Neutrophil (primary cell): ENCODE results near the gene MS4A18.

Experiments
- H3K27ac ChIP-seq: fragments of 200-600 bp; sonication (generic); 2 replicates; pipeline ENCODE4 v1.5.1; 2016; ENCODE audit warnings: mild to moderate bottlenecking, moderate library complexity
- H3K27me3 ChIP-seq: fragments of 200-600 bp; sonication (generic); 2 replicates; pipeline ENCODE4 v1.6.0; 2016; ENCODE audit warnings: mild to moderate bottlenecking
- H3K36me3 ChIP-seq: fragments of 200-600 bp; sonication (generic); 2 replicates; pipeline ENCODE4 v1.5.1; 2017
- H3K4me1 ChIP-seq, 2 experiments: fragments of 200-600 bp in 1 of 2; sonication (generic) in 1 of 2; 1 replicate in 1 of 2; 2 replicates in 1 of 2; pipeline versions ENCODE4 v1.5.1 to v1.6.1; 2013 to 2016; ENCODE audit warnings: low read depth in 1 of 2, low read length in 1 of 2, mild to moderate bottlenecking in 1 of 2, moderate library complexity in 1 of 2; ENCODE audit not compliant: control insufficient read depth in 1 of 2, insufficient read depth in 1 of 2
- H3K4me3 ChIP-seq, 2 experiments: fragments of 200-600 bp in 1 of 2; sonication (generic) in 1 of 2; 1 replicate in 1 of 2; 2 replicates in 1 of 2; pipeline ENCODE4 v1.5.1; 2013 to 2016; ENCODE audit warnings: low read depth in 1 of 2, low read length in 1 of 2, mild to moderate bottlenecking in 1 of 2, moderate library complexity in 1 of 2
- H3K9me3 ChIP-seq: fragments of 200-600 bp; sonication (generic); 2 replicates; pipeline ENCODE4 v1.5.1; 2016
- TF ChIP-seq, protein P1 (sequence below): fragments of 200-600 bp; sonication (generic); IDR thresholded peaks from 2 replicates; pipeline ENCODE4 v1.5.1; 2016; ENCODE audit warnings: antibody characterized with exemption

Gene MS4A18

GRCh38 chr11:60777106-60777505 is 52.6 kb downstream of the MS4A18 start:
- H3K4me3 ChIP-seq, result no peak overlapping the region
- peaks cover 7% of the 10 kb centered on the region for H3K27me3 ChIP-seq
- H3K36me3 ChIP-seq, result no peaks in the 10 kb centered on the region
- no peak overlapping the region for H3K27ac ChIP-seq
- TF ChIP-seq, protein P1, sequence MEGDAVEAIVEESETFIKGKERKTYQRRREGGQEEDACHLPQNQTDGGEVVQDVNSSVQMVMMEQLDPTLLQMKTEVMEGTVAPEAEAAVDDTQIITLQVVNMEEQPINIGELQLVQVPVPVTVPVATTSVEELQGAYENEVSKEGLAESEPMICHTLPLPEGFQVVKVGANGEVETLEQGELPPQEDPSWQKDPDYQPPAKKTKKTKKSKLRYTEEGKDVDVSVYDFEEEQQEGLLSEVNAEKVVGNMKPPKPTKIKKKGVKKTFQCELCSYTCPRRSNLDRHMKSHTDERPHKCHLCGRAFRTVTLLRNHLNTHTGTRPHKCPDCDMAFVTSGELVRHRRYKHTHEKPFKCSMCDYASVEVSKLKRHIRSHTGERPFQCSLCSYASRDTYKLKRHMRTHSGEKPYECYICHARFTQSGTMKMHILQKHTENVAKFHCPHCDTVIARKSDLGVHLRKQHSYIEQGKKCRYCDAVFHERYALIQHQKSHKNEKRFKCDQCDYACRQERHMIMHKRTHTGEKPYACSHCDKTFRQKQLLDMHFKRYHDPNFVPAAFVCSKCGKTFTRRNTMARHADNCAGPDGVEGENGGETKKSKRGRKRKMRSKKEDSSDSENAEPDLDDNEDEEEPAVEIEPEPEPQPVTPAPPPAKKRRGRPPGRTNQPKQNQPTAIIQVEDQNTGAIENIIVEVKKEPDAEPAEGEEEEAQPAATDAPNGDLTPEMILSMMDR, result no peak
- no peaks in the 10 kb centered on the region for H3K4me1 ChIP-seq
- no peaks in the 10 kb centered on the region for H3K9me3 ChIP-seq

DNA sequence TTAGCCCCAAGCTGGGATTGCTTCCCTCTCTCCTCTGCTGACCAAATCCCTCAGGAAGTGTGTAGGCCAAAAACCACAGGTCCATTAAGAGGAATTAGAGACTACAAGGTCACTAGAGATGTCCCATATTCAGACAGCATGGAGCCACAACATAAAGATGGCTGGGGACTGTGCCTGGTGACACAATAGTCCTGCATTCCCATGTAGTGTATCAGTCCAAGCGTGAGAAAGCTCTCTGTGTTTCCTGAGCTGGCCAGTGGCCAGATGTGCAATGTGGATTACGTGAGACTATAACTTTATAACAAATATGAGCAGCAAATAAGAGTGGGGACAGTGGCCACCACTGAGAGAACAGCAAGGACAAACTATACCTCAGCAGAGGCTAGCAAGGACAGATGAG is 53.1 kb downstream of the MS4A18 start:
- no peaks in the 10 kb centered on the region for H3K9me3 ChIP-seq

GRCh38 chr11:60780065-60780464 is 55.5 kb downstream of the MS4A18 start:
- peaks cover 7% of the 10 kb centered on the region for H3K27me3 ChIP-seq
- H3K9me3 ChIP-seq, result no peaks in the 10 kb centered on the region
- TF ChIP-seq, protein P1, result no peak
- no peaks in the 10 kb centered on the region for H3K4me1 ChIP-seq
- H3K27ac ChIP-seq, result no peak overlapping the region
- H3K4me3 ChIP-seq, result no peak overlapping the region
- no peaks in the 10 kb centered on the region for H3K36me3 ChIP-seq

More for the DNA sequence above, 53.1 kb downstream of the MS4A18 start:
- TF ChIP-seq, protein P1, result no peak
- Histone ChIP-seq H3K4me1 (no peaks in the 10 kb centered on the region), H3K4me3 (no peak overlapping the region), H3K27me3 (peaks cover 7% of the 10 kb centered on the region), H3K27ac (no peak overlapping the region), H3K36me3 (no peaks in the 10 kb centered on the region)

DNA sequence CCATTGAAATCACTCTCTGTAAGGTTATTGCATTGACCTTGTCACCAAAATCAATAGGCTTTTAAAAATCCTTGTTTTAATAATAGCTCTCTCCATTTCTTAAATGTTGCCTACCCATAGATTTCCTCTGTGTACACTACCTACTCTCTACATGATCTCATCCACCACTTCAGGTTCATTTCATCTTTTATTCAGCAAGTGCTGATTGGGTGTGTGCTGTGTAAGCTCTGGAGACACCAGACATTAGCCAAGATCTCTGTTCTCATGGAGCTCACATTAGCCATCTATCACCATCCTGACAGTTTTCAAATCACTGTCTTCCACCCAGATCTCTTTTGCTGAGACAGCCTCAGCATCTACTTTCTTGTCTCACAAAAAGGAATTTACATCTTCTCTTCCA is 56.3 kb downstream of the MS4A18 start:
- H3K36me3 ChIP-seq, result no peaks in the 10 kb centered on the region
- TF ChIP-seq, protein P1, result no peak

DNA sequence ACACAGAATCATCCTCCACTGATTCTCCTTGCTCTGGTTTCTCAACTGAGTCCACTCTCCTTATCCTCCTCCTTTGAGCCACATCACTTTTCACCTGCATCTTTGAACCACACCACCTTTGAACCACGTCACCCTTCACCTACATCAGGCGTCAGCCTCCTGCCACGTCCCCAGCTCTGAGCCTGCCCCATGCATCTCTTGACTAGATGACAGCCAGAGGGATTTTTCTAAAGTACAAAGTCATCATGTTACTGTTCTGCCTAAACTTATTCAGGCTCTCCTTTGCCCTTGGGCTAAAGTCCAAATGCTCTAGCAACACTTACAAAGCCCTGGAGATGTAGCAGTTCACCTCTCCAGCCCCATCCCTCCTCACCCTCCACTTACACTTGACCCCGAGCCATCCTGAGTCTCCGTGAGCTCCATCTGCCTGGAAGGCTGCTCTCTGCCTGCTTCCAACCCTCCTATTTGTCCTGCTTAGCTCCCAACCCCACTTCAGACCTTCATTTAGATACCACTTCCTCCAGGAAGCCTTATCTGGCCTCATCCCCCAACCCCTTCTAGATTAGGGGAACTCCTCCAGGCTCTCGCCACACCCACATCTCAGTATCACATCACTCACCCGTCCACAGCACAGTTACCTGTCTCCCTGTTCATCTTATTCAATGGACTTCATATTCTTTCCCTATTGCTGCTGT is 56.9 kb downstream of the MS4A18 start:
- no peaks in the 10 kb centered on the region for H3K9me3 ChIP-seq
- TF ChIP-seq, protein P1, result no peak
- H3K36me3 ChIP-seq, result no peaks in the 10 kb centered on the region

More for the DNA sequence above, 56.3 kb downstream of the MS4A18 start:
- Histone ChIP-seq H3K27ac (no peak overlapping the region), H3K4me1 (no peaks in the 10 kb centered on the region), H3K9me3 (no peaks in the 10 kb centered on the region), H3K27me3 (peaks cover 7% of the 10 kb centered on the region), H3K4me3 (no peak overlapping the region)

More for the DNA sequence above, 56.9 kb downstream of the MS4A18 start:
- Histone ChIP-seq H3K27ac (no peak overlapping the region), H3K27me3 (peaks cover 7% of the 10 kb centered on the region), H3K4me3 (no peak overlapping the region), H3K4me1 (no peaks in the 10 kb centered on the region)
